CD4-positive, alpha-beta T cell treated with Interleukin-12 subunit alpha and Interleukin-12 subunit beta, for 1 hour (primary cell): ENCODE measurements around the gene PTPRCAP.

Source experiments
- DNase-seq: peaks from one replicate; pipeline ENCODE4 v3.0.0-alpha.2; 2020

The PTPRCAP gene

DNA sequence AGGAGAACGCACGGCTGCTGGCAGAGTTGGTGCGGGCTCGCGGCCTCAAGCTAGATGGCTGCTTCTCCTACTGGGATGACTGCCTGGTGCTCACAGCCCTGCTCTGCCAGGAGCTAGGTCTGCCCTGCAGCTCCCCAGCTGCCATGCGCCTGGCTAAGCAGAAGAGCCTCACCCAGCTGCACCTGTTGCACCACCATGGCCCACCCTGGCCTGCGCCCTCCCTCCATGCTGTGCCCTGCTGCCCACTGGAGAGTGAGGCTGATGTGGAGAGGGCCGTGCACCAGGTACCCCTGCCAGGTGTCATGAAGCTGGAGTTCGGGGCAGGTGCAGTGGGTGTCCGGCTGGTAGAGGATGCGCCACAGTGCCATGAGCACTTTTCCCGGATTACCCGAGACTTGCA lies 14.0 kb downstream of the PTPRCAP start:
- DNase-seq, result no peak

GRCh38 chr11:67422891-67423290 lies 14.6 kb downstream of the PTPRCAP start:
- DNase-seq, result no peak

DNA sequence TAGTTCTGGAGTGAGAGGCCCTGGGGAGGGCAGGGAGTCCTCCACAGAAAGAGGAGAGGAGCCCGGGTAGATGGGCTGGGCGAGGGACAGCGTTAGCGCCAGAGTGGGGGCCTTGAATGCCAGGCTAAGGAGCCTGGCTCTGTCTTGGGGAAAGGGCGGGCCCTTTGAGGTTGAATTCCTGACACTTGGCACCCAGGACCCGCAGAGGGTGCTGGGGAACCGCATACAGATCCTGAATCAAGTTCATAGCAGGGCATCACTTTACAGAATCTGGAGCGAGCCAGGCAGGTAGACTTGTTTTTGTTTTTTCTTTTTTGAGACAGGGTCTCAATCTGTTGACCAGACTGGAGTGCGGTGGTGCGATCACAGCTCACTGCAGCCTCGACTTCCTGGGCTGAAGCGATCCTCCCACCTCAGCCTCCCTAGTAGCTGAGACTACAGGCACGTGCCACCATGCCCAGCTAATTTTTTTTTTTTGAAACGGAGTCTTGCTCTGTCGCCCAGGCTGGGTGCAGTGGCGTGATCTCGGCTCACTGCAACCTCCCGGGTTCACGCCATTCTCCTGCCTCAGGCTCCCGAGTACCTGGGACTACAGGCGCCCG lies 16.0 kb downstream of the PTPRCAP start:
- no peak for DNase-seq

- peak; percentile 98 for DNase-seq
Measured at GRCh38 chr11:67420646-67421429, 16.6 kb downstream of the PTPRCAP start.

- no peak for DNase-seq
Measured at GRCh38 chr11:67420147-67420645, 17.3 kb downstream of the PTPRCAP start.

DNA sequence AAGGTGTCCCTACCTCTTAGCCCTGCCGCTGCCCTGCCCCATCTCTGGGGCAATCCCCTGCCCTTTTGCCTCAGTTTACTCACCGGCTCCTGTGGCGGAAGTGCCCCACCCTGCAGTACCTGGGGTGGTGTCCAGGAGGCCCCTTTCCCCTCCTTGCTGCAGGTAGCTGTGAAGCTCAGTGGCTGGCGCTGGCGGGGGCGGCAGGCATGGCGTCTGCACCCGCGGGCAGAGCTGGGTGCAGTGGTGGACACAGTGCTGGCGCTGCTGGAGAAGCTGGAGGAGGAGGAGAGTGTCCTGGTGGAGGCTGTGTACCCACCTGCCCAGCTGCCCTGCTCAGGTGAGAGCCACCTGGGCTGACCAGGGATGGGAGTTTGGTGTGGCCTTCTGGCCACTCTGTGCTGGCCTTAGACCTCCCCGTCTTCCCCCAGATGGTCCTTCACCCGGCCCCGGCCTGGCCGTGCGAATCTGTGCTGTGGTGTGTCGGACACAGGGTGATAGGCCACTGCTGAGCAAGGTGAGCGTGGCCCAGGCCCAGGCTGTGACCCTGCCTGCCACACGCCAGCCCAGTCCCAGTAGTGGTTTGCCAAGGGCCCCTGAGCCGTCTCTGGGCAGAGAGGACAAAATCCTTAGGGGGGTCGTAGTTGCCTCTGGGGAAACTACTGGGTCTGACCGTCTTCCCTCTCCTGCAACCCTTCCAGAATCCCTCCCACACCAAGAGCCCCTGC lies 18.0 kb downstream of the PTPRCAP start:
- DNase-seq, result no peak

GRCh38 chr11:67418476-67419281 lies 18.8 kb downstream of the PTPRCAP start:
- DNase-seq, result no peak

DNA sequence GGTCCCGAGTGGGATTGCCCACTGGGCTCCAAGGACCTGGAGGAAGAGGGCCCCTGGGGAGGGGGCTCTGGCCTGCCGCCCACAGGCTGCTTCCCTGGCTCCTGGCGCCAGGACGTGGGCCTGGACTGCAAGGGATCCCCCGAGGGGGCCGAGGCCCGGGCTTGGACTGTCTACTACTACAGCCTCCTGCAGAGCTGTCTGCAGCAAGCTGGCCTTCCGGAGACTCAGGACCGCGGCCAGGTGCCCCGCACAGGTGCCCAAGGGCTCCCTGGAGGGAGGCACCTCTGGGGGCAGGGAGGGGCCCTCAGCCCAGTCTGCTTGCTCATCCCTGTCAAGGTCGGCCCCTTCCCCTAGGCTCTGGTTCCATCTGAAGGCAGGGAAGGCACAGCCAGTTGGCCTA lies 20.1 kb downstream of the PTPRCAP start:
- DNase-seq, result no peak

GRCh38 chr11:67416416-67417335 lies 20.8 kb downstream of the PTPRCAP start:
- peak; percentile 89 for DNase-seq

GRCh38 chr11:67415501-67416304 lies 21.8 kb downstream of the PTPRCAP start, which contains the start of gene CARNS1:
TSS of gene CARNS1 (plus strand) at chr11:67415678. CDS start at chr11:67416200, 522 bp downstream.
- DNase-seq, result no peak

DNA sequence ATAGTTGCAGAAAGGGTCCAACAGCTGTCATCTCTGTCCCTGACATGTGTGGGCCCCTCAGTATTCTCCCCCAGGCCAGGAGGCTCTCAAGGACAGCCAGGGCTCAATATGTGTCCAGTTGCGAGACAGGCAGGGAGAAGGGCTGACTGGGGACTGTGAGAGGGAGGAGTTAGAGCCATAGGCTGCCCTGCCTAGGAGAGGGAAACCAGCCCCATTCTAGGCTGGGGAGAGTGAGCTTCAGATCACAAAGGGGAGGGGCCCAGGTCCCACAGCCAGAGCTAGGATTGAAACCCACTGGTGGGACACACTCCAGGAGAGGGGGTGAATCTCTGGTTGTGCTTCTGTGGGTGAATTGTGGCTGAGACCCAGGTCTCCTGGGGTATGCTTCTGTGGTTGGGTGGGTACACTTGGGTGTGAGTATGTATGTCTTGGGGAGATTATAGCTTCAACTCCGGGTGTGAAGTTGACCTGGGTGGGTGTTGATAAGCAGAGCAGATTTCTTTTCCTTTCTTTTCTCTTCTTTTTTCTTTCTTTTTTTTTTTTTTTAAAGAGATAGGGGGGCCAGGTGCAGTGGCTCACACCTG lies 24.1 kb downstream of the PTPRCAP start:
- no peak for DNase-seq

- DNase-seq, result no peak
Measured at GRCh38 chr11:67412495-67413179, 24.8 kb downstream of the PTPRCAP start.

- DNase-seq, result no peak
Measured at GRCh38 chr11:67411785-67412152, 25.7 kb downstream of the PTPRCAP start.

DNA sequence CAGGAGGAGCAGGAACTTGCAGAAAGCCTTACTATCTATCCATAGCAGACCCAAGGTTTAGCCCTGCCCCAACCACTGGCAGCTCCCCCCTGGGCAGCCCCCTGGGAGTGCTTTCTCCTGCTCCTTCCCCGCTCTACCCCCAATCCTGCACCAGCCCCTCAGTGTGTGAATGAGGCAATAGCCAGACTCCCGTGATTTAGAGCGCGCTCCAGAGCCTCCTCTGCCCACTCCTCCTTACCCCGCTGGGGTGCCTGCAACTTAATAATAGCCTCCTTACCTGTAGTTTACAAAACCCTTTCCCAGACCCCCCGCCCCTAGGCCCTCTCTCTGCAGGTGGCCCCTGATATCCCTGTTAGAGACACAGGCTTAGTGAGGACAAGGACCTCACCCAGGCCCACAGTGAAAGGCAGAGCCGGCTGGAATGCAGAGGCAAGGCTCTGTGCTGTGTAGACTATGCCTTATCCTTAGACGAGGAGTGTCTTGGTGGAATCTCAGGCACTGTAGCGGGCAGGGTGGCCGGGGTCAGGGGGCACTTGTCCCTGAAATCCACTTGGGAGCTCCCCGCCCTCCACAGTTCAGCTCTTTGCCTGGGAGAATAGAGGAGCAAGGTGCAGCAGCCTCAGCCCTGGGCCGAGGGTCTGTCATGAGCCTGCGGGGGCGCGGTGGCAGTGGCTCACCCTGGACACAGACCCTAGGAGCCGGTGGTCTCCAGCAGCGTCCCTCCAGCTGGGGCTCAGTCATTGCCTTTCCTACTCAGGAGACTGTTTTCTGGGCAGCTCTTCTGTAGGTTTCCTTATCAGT lies 26.3 kb downstream of the PTPRCAP start:
- no peak for DNase-seq

- DNase-seq, result no peak
Measured at GRCh38 chr11:67410369-67410831, 27.1 kb downstream of the PTPRCAP start.

GRCh38 chr11:67409781-67410368 lies 27.6 kb downstream of the PTPRCAP start:
- no peak for DNase-seq

DNA sequence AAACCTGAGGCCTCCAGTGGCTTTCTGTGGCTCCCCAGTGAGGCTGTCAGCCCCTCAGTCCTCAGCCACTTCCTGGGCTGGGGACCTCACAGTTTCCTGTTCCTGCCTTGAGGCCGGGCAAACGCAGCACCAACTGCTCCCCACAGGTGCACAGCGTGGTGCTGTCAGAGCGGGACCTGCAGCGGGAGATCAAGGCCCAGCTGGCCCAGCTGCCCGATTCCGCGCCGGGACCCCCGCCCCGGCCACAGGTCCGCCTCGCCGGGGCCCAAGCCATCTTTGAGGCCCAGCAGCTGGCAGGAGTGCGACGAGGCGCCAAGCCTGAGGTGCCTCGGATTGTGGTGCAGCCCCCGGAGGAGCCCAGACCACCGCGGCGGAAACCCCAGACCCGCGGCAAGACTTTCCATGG lies 28.2 kb downstream of the PTPRCAP start:
- DNase-seq, result peak; percentile 82

GRCh38 chr11:67408437-67409200 lies 28.9 kb downstream of the PTPRCAP start:
- no peak for DNase-seq
